ENCODE data around the gene PTGES3.

The PTGES3 gene

DNA sequence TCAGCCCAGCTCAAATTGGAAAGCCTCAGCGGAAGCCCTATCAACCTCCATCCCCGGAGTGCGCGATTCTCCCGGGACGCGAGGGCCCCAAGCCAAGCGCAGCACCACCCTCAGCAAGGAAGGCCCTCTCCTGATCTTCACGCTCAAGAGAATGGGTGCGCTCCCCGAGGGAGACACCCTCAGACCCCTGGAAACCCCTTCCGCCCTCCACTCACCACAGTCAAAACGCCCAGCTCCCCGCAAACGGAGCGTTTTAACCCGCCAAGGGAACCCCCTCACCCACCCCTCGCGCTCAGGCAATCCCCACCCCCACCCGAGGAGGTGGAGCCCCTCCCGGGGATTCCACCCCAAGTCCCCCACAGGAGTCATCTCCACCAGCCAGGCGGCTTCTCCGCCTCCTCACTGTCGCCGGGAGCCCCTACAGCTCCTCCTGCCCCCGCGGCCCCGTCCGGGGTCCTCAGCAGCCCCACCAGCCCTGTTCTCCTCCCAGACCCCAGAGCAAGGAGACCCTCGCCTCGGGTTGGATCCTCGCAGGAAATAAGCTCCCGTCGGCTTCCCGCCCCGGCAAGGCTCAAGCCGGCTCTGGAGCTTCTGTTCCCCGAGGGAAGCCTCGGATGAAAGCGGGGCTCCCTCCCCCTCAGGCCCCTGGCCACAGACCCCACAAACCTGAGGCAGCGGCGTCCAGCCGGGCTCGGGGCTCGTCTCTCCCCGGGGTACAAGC lies 58.5 kb downstream of the PTGES3 start:
- peak; percentile 21 for DNase-seq (ENCODE audit: low spot score)

DNA sequence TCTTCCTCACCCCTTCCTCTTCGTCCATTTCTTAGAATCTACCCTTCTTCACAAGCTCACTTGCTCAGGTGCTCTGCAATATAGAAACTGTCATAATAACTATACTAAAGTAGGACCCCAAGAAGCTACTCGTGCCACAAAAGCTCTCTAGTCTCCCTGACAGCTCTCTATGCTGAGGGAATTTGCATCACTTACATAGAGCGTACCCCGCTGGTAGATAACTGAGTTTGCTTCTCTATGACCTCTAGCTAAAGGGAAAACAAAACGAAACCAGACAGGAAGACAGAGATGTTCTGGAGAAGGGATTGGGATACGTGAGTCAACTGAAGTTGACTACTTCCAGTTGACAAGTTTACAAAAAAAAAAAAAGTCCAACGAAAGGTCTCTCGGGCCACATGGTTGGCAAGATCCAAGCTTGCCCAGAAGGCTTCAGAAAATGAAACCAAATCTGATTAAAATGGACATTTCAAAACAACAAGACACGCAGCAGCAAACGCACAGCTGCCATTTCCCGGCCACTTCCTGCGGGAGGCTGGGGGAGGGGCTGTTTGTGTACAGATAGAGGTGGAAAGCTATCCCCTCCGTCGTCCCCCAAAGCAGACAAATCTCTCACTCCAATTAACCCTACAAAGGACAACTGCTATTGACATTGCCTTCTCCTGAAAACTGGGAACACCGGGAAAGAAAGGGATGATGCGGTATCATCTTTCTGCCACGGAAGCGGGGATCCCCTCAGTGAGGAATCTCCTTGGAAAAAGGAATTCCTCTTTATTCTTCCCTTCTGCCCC lies 59.2 kb downstream of the PTGES3 start:
- DNase-seq (ENCODE audit: low spot score) = peak; percentile 52

DNA sequence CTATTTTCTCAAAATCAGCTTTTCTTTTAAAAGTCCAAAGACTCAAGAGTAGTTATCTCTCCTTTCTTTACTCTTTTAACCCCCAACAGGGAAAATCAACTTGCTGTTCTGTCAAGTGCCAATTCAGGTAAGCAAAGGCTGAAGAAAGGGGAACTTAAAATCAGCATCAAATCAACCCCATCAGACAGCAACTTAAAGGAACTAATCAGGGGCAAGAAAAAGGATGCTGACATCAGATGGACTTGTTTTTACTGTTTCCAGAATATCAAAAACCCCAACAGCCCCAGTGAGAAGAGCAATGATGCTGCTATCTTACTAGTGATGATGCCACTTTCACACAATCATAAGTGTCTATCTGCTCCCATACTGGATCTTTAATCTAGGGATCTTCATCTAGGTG lies 61.4 kb downstream of the PTGES3 start:
- no peak for DNase-seq (ENCODE audit: low spot score)

- no peak for DNase-seq (ENCODE audit: low spot score)
These were observed 65.5 kb downstream of the PTGES3 start for GRCh38 chr12:56622535-56622934.

DNA sequence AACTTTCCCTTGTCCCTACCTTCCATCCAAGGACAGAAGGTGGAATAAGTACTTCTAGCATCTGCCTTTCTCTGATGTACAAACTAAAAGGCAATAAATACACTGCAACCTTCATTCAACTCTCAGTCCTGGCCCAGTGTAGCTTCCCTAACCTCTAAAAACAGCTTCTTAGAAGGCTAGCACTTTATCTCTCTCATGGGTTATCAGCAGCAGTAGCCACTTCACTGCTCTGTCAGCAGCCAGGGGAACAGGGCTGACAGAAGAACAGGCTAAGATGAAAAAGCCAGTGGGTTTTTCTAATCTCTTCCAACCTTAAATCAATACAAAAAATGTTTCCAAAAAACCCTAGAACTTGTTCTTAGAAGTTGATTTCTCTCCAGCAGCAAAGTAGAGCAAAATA lies 71.2 kb downstream of the PTGES3 start:
- DNase-seq (ENCODE audit: low spot score) = no peak

- DNase-seq (ENCODE audit: low spot score) = no peak
These were observed 71.8 kb downstream of the PTGES3 start for GRCh38 chr12:56616244-56616643.

GRCh38 chr12:56614627-56615026 lies 73.5 kb downstream of the PTGES3 start:
- DNase-seq (ENCODE audit: low spot score) = no peak
